HG03342 (cell line): ENCODE measurements around the gene PNPLA7.
"Not testable (repeated sequence)": the region's sequence is repeated elsewhere in the genome, so short reads cannot be mapped to it uniquely, and the experiment has no call there.

Experiments
- ATAC-seq: cut with Tn5 transposase; IDR thresholded peaks from one replicate; pipeline ENCODE4 v1.9.1; 2021; ENCODE audit warnings: mild to moderate bottlenecking, moderate library complexity; ENCODE audit not compliant: unreplicated experiment

PNPLA7 gene

GRCh38 chr9:137543237-137543963 lies 6.8 kb downstream of the PNPLA7 start:
- no peak for ATAC-seq

GRCh38 chr9:137542486-137542885 lies 7.7 kb downstream of the PNPLA7 start:
- no peak for ATAC-seq

- no peak for ATAC-seq
These were observed 9.7 kb downstream of the PNPLA7 start for GRCh38 chr9:137540536-137540935.

GRCh38 chr9:137538058-137538457 lies 12.1 kb downstream of the PNPLA7 start:
- no peak for ATAC-seq

DNA sequence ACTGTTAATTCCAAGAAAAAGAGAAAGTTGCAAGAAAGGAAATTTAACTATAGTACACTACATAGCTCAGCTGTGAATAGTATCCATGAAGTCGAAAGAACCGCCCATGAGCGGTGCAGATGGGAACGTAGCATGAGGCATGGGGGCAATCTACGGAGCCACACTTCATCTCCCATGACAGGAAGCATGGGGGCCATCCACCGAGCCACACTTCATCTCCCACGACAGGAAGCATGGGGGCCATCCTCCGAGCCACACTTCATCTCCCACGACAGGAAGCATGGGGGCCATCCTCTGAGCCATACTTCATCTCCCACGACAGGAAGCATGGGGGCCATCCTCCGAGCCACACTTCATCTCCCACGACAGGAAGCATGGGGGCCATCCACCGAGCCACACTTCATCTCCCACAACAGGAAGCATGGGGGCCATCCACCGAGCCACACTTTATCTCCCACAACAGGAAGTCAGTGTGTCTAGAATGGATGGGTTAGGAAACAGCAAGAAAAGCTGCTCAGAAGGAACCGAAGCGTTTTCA lies 13.5 kb downstream of the PNPLA7 start:
- not testable (repeated sequence) for ATAC-seq

GRCh38 chr9:137535120-137535428 lies 15.1 kb downstream of the PNPLA7 start:
- ATAC-seq, result no peak

- no peak for ATAC-seq
These were observed 15.7 kb downstream of the PNPLA7 start for GRCh38 chr9:137534256-137535119.

DNA sequence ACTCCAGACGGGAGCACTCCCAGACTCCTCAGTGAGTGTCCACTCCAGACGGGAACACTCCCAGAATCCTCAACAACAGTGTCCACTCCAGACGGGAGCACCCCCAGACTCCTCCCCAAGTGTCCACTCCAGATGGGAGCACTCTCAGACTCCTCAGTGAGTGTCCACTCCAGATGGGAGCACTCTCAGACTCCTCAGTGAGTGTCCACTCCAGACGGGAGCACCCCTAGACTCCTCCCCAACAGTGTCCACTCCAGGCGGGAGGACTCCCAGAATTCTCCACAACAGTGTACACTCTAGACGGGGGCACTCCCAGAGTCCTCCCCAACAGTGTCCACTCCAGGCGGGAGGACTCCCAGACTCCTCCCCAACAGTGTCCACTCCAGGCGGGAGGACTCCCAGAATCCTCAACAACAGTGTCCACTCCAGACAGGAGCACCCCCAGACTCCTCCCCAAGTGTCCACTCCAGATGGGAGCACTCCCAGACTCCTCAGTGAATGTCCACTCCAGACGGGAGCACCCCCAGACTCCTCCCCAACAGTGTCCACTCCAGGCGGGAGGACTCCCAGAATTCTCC lies 17.2 kb downstream of the PNPLA7 start:
- not testable (repeated sequence) for ATAC-seq

DNA sequence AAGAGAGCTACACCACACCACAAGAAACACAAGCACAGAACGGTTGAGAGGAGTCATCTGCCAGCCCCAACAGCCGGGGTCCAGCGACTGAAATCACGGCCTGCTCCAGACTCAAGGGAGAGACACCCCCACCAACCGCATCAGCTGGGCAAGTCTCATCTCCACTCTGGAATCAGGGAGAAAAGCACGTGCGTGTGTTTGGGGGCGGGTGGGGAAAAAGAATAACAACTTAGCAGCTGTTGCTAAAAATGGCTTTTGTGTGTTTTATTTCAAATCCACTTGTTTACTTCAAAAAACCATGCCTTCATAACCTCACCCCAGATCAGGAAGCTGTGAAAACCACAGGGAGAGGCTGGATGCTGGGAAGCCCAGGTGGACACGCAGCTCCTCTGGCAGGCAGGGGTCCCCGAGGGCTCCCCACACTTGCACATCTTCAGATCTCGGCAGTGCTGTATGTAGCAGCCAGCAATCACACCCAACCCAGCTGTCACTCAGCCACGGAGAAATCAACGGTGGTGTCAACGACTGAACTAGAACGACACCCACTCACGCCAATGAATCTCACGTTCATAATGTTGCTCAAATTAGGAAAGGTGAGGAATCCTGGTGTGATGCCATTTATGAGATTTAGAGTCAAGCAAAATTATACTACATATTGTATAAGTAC lies 19.0 kb downstream of the PNPLA7 start:
- no peak for ATAC-seq

GRCh38 chr9:137530331-137530730 lies 19.9 kb downstream of the PNPLA7 start:
- ATAC-seq, result no peak

DNA sequence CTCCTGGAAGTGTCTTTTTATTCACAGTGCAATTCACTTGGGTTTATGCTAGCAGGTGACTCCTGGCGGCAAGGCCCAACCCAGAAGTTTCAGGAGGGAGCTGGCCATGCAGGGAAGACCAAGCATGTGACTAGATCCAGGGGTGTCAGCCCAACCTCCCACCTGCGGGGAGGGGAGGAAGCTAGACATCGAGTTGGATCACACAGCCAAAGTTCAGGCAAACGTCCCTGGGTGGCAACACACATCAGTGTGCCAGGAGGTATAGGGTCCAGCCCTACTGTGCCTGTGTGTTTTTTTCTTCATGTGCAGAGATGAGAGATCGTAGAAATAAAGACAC lies 25.3 kb downstream of the PNPLA7 start:
- no peak for ATAC-seq

GRCh38 chr9:137524161-137524980 lies 25.8 kb downstream of the PNPLA7 start:
- no peak for ATAC-seq

DNA sequence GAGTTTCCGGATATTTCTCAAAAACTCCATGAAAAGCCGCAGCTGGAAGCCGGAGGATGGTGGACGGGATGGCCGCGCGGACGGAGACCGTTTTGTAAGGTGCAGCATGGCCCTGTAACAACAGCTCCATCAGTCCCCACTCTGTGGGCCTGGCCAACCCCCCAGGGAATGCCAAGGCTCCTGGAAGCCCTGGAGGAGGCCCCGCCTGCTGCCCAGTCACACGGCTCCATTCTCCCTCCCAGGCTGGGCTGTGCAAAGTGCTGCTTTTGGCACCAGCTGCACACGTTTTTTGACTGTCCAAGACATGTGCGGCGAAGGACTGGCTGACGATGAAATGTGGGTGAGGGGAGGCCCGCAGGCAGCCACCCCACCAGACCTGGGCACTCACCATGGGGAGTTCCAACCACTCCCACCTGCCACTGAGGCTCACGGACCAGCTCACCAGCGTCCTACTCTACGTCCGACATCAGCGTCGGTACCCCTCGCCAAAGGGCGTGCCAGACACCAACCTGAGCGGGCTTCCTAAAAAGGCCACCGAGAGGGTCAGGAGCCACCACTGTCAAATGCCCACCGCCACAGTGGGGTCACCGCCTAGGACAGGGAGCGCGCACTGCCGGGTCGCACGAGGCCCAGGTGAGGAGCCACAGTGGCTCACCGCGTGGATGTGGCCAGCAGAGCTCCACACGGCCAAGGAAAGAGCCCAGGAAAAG lies 27.3 kb downstream of the PNPLA7 start:
- no peak for ATAC-seq

- ATAC-seq, result no peak
These were observed 28.7 kb downstream of the PNPLA7 start for GRCh38 chr9:137521405-137521985.

GRCh38 chr9:137520614-137521404 lies 29.4 kb downstream of the PNPLA7 start:
- ATAC-seq, result no peak

- no peak for ATAC-seq
These were observed 30.6 kb downstream of the PNPLA7 start for GRCh38 chr9:137519553-137519952.

- ATAC-seq, result not testable (repeated sequence)
These were observed 31.3 kb downstream of the PNPLA7 start for GRCh38 chr9:137518661-137519459.
